Psoas muscle (tissue), 8 donors: Measurements from ENCODE around the gene LRG1. TPM values are rescaled to one million over a fixed set of nuclear protein-coding genes. Genes with fewer than 3 reads are reported as not detected.

Source experiments
- ATAC-seq, 4 donors: fragments of 200-7000 bp; cut with Tn5 transposase; one replicate each; pipeline ENCODE4 v1.9.1; 2020; ENCODE audit warnings: moderate library complexity in 3 of 4, mild to moderate bottlenecking in 2 of 4
- DNase-seq, 2 donors: peaks; one replicate each; pipeline ENCODE4 v3.0.0-alpha.2; 2020
- H3K27ac ChIP-seq: fragments of 200-600 bp; one replicate; pipeline ENCODE4 v1.8.0; 2022
- H3K27me3 ChIP-seq, 3 donors: fragments of 200-600 bp in 1 of 3; one replicate each; pipeline versions ENCODE4 v1.6.1 to v1.8.0; 2013 to 2022; ENCODE audit warnings: low read length in 2 of 3, mild to moderate bottlenecking in 2 of 3, moderate library complexity in 1 of 3; ENCODE audit not compliant: insufficient read depth in 3 of 3
- H3K36me3 ChIP-seq, 2 donors: fragments of 200-600 bp in 1 of 2; one replicate each; pipeline versions ENCODE4 v1.6.1 to v1.8.0; 2013 to 2022; ENCODE audit warnings: low read depth in 1 of 2, mild to moderate bottlenecking in 1 of 2, moderate library complexity in 1 of 2; ENCODE audit not compliant: insufficient read depth in 1 of 2
- H3K4me1 ChIP-seq: fragments of 200-600 bp; one replicate; pipeline ENCODE4 v1.8.0; 2022
- H3K4me3 ChIP-seq: fragments of 200-600 bp; one replicate; pipeline ENCODE4 v1.8.0; 2022; ENCODE audit warnings: mild to moderate bottlenecking
- H3K9me3 ChIP-seq: fragments of 200-600 bp; one replicate; pipeline ENCODE4 v1.8.0; 2022
- CTCF ChIP-seq: fragments of 200-600 bp; IDR thresholded peaks from one replicate; pipeline ENCODE4 v1.8.0; 2022; ENCODE audit warnings: antibody characterized with exemption
- WGBS, 3 donors: extraction: QIAGEN DNeasy Blood & Tissue Kit; methylation state at CpG; one replicate each; pipeline versions ENCODE4 v1.1.6 to v1.1.7; 2013; 5-methylcytosine and 5-hydroxymethylcytosine counted together
- intact Hi-C, 2 donors: fragments of 100-400 bp; cut with DNase I; formaldehyde crosslinking; loops; one replicate each; pipeline versions ENCODE4 v1.11.0 to v1.14.2; 2022
- polyA plus RNA-seq, 3 donors: library from polyadenylated mRNA; stranded (reverse); fragments of 200-250 nt; gene quantifications; one replicate each; pipeline ENCODE4 v1.2.3, GENCODE V29; 2013
- total RNA-seq, 4 donors: library from RNA; stranded (reverse); fragmentation: NEBNext Ultra II Directional in 2 of 4; extraction: Animal tissue kit (Norgen Biotek cat#: 25700) in 2 of 4; gene quantifications; one replicate each; pipeline versions ENCODE4 v1.2.1 to v1.2.4, GENCODE V29; 2021 to 2023
- donor health status: healthy with polysubstance abuse.
- donor health status: DM: no; HTN: no; CAD: no; lungs with moderate emphysema.
- donor health status: Bipolar disorder and iron deficiency.
- donor health status: healthy.
- donor health status: DM: yes; HTN: yes; CAD: no.
- donor health status: DM: no; HTN: no; CAD: no.
- donor health status: DM: no; HTN: no; CAD: no.
- donor health status: DM: yes; HTN: yes; CAD: no.

LRG1 gene
- total and polyA plus RNA-seq, 7 donors = 0.09 to 1.8 (median 0.42) TPM; not detected in 1

- Histone ChIP-seq H3K27me3 (peaks cover 0 to 40% (median 14%) of the 10 kb centered on the region in 3 donors), H3K9me3 (no peaks in the 10 kb centered on the region), H3K4me1 (peaks cover 4% of the 10 kb centered on the region), H3K36me3 (no peaks in the 10 kb centered on the region), H3K4me3 (no peak overlapping the region), H3K27ac (no peak overlapping the region)
- intact Hi-C loops = loop anchor here (5.0 kb wide), 2 partner anchors 53 to 133 kb away; no protein-coding TSS in a partner anchor
- DNase-seq (no peak), ATAC-seq (no peak)
- 76 to 77% (median 76%) methylated on average over 8 of the region's 8 CpGs for WGBS, 3 donors
- TF ChIP-seq CTCF = no peak
Measured at GRCh38 chr19:4579389-4579788, 39.6 kb upstream of the LRG1 start.

- TF ChIP-seq CTCF = no peak
- no peak overlapping the region for H3K4me3 ChIP-seq
- no peaks in the 10 kb centered on the region for H3K36me3 ChIP-seq
- peaks cover 0 to 33% (median 9%) of the 10 kb centered on the region in 3 donors for H3K27me3 ChIP-seq
- H3K27ac ChIP-seq = no peak overlapping the region
- H3K9me3 ChIP-seq = no peaks in the 10 kb centered on the region
- intact Hi-C loops = loop anchor here (5.0 kb wide), 2 partner anchors 54 to 134 kb away; no protein-coding TSS in a partner anchor
- WGBS, 3 donors = 60 to 64% (median 64%) methylated on average over 11 of the region's 11 CpGs
- ATAC-seq = no peak
- H3K4me1 ChIP-seq = no peaks in the 10 kb centered on the region
- DNase-seq = no peak
Measured at GRCh38 chr19:4578552-4579248, 38.9 kb upstream of the LRG1 start.

DNA sequence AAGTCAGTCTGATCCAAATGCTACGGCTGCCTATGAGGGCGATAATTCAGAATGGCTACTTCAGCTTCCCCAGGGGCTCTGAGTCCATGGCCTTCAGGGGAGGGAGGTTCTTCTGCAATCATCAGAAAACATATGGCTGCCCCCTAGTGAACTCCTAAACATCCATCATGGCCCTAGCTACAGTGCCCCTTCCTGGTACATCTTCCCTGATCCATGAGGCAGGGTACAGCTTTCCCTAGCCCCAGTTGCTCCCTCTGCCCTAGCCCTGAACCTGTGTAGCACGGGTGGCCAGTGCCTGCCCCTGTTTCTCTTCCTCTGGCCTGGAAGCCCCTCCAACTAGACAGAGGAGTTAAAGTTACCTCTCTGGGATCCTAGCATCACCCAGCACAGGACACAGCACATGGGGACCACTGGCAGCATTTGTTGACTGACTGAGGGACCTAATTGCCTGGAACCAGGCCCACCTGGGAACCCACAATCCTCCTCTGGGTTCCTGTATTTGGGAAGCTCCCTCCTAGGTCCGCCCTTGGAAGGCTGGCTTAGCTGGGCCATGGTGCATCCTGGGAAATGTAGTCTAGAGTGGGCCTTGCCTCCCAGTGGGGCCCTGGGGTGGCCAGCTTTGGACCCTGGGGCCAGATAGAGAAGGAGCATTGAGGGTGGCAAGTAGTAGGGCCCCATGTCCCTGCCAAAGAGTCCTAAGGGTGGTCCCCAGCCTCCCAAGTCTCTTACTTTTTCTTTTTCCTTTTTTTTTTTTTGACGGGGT lies 37.4 kb upstream of the LRG1 start:
- no peak for TF ChIP-seq CTCF
- intact Hi-C loops = loop anchor here (2.0 to 5.0 kb wide), 3 partner anchors 55 to 135 kb away; no protein-coding TSS in a partner anchor
- 88 to 93% (median 92%) methylated on average over 5 of the region's 5 CpGs for WGBS, 3 donors
- Histone ChIP-seq H3K9me3 (no peaks in the 10 kb centered on the region), H3K36me3 (no peaks in the 10 kb centered on the region), H3K4me1 (no peaks in the 10 kb centered on the region), H3K4me3 (no peak overlapping the region), H3K27me3 (peaks cover 0 to 24% (median 9%) of the 10 kb centered on the region in 3 donors), H3K27ac (no peak overlapping the region)
- no peak for DNase-seq
- no peak for ATAC-seq

DNA sequence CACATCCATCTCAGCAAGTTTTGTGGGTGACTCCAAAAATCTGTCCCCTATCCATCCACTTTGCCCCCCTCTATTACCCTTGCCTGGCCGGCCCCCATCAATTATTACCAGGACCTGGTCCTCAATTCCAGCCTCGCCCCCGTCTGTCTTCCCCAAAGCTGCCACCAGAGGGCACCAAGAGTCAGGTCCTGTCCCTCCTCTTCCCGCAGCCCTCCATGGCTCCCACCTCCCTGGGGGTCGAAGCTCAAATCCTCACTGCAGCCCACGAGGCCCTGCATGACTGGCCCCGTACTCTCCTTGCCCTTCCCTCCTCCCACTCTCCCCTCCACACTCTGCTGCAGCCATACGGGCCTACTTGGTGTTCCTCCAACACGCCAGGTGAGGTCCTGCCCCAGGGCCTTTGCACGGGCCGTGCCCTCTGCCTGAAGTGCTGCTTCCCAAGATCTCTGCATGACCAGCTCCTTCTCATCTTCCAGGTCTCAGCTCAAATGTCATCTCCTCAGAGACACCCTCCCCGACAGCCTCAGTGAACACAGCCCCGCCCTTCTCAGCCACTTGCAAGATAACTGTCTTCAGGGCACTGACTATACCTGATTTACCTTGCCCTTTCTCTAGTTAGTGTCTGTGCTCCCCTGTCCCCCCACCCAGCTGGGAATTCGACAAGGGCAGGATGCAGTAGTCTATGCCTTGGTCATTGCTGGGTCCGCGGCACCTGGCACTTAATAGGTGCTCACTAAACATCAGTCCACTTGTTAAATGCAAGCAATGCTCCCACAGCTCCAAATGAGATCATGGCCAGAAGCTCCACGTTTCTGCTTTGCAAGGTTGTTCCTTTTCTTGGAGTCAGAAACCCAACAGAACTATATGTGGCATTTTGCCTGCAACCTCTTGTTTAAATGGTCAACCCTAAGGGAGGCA lies 36.4 kb upstream of the LRG1 start:
- 52 to 61% (median 59%) methylated on average over 17 of the region's 17 CpGs for WGBS, 3 donors
- Histone ChIP-seq H3K27ac (peak overlapping the region; percentile 69), H3K4me1 (no peaks in the 10 kb centered on the region), H3K9me3 (no peaks in the 10 kb centered on the region), H3K36me3 (no peaks in the 10 kb centered on the region), H3K27me3 (peaks cover 0 to 18% (median 9%) of the 10 kb centered on the region in 3 donors), H3K4me3 (no peak overlapping the region)
- ATAC-seq (peak; percentile 59 to 78 (median 65)), DNase-seq (peak; percentile 70 to 80)
- peak; percentile 70 for TF ChIP-seq CTCF
- intact Hi-C loops = loop anchor here (2.0 to 5.0 kb wide), 3 partner anchors 56 to 136 kb away; no protein-coding TSS in a partner anchor
